Adrenal gland (tissue), 12 donors: Measurements from ENCODE around the gene NR6A1. TPM values are rescaled to one million over a fixed set of nuclear protein-coding genes. Genes with fewer than 3 reads are reported as not detected.

Experiments
- DNase-seq, 7 donors: peaks; one replicate each; pipeline ENCODE4 v3.0.0-alpha.2; 2019 to 2020
- H3K27ac ChIP-seq, 5 donors: fragments of 200-600 bp; sonication (generic) in 4 of 5; 1 replicate in 3 of 5; 2 replicates in 2 of 5; pipeline versions ENCODE4 v1.5.1 to v1.8.0; 2016 to 2020; ENCODE audit warnings: mild to moderate bottlenecking in 1 of 5
- H3K27me3 ChIP-seq: fragments of 200-600 bp; 2 replicates; pipeline ENCODE4 v1.8.0; 2021
- H3K36me3 ChIP-seq, 2 donors: fragments of 200-600 bp; replicated peaks in 1 of 2; 1 replicate in 1 of 2; 2 replicates in 1 of 2; pipeline versions ENCODE4 v1.5.1 to v1.8.0; 2018 to 2022
- H3K4me1 ChIP-seq, 2 donors: fragments of 200-600 bp; replicated peaks in 1 of 2; 1 replicate in 1 of 2; 2 replicates in 1 of 2; pipeline versions ENCODE4 v1.5.1 to v1.8.0; 2018 to 2021
- H3K4me3 ChIP-seq, 4 donors: fragments of 200-600 bp; sonication (generic) in 3 of 4; one replicate each; pipeline ENCODE4 v1.5.1; 2016 to 2018
- H3K9me3 ChIP-seq, 3 donors: fragments of 200-600 bp; sonication (generic) in 1 of 3; replicated peaks in 1 of 3; 1 replicate in 2 of 3; 2 replicates in 1 of 3; pipeline versions ENCODE4 v1.5.1 to v1.8.0; 2016 to 2021
- CTCF ChIP-seq, 6 experiments: fragments of 450-650 bp in 4 of 6; fragments of 200-600 bp in 2 of 6; sonication (generic) in 1 of 6; IDR thresholded peaks; 1 replicate in 5 of 6; 2 replicates in 1 of 6; pipeline versions ENCODE4 v1.5.1 to v1.8.0; 2016 to 2021; ENCODE audit warnings: antibody characterized with exemption in 6 of 6, mild to moderate bottlenecking in 2 of 6, moderate library complexity in 1 of 6
- POLR2A ChIP-seq, 2 donors: fragments of 450-650 bp; IDR thresholded peaks; one replicate each; pipeline ENCODE4 v1.6.1; 2017; ENCODE audit warnings: antibody characterized with exemption in 2 of 2, mild to moderate bottlenecking in 2 of 2, moderate library complexity in 1 of 2
- WGBS, 4 donors: extraction: QIAGEN DNeasy Blood & Tissue Kit in 2 of 4; methylation state at CpG; one replicate each; pipeline versions ENCODE4 v1.1.5 to v1.1.7; 2013 to 2017; 5-methylcytosine and 5-hydroxymethylcytosine counted together
- intact Hi-C, 2 donors: fragments of 100-400 bp; cut with DNase I; formaldehyde crosslinking; loops; one replicate each; pipeline versions ENCODE4 v1.14.1 to v1.15.0; 2022 to 2023
- polyA plus RNA-seq, 3 donors: library from polyadenylated mRNA; stranded (reverse); fragments of 200-250 nt in 2 of 3; fragments of 350-450 nt in 1 of 3; fragmentation: Illumina TruSeq in 1 of 3; extraction: RNeasy Lipid Tissue Mini Kit (QIAGEN cat#74804) in 1 of 3; gene quantifications; one replicate each; pipeline ENCODE4 v1.2.3, GENCODE V29; 2013 to 2014
- total RNA-seq, 9 donors: library from RNA; depleted of rRNA in 4 of 9; stranded (reverse); fragments of >200 nt in 4 of 9; fragments of 120-200 nt in 1 of 9; fragmentation: NEBNext Ultra II Directional in 1 of 9; extraction: Animal tissue kit (Norgen Biotek cat#: 25700) in 1 of 9; gene quantifications; one replicate each; pipeline versions ENCODE4 v1.1.0 to v1.2.4, GENCODE V29; 2013 to 2023
- donor health status: healthy with polysubstance abuse.
- donor health status: Bipolar disorder and iron deficiency.
- donor health status: DM: yes; HTN: yes; CAD: no.
- donor health status: DM: no; HTN: no; CAD: no.
- donor health status: DM: no; HTN: no; CAD: no.
- donor health status: DM: yes; HTN: yes; CAD: no.

The NR6A1 gene
- total and polyA plus RNA-seq, 12 donors, result 0.46 to 9.8 (median 1.5) TPM

DNA sequence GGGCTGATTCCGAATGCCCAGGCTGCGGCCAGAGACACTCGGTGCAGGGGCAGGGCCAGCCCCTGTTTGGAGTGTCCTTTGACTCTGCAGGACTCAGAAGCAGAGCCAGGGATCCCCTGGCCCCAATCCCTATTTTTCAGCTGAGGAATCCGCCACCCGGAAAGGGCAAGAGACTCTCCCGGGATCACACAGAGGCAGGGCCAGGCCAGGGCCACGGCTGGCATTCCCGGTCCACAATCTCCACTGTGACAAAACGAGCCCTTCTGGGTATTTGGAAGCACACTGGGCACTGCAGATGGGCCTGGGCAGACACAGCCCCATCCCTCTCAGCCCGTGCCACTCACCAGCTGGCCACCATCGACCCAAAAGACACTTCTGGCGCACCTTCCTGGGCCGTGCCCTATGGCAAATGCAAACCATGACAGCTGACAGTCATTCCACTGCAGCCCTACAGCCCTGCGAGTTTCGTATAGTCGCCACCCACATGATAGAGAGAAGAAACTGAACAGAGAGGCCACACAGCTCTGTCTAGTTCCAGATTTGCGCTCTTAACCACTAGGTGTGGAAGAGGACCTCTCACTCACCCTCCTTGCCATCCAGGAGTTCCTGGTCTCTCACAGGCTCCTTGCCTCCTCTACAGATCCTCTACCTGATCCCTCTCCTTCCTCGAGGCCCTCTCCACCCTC is 277.2 kb downstream of the NR6A1 start:
- H3K36me3 ChIP-seq, result no peaks in the 10 kb centered on the region
- DNase-seq, result peak in 5 of 7 donors; percentile 27 to 67 (median 60)
- H3K27ac ChIP-seq, result peak overlapping the region in 3 of 5 donors; percentile 4 to 59 (median 46)
- TF ChIP-seq CTCF (IDR thresholded peaks at IDR 0.05) (no peak), POLR2A (IDR thresholded peaks at IDR 0.05) (no peak)
- peaks cover 29 to 38% of the 10 kb centered on the region in 2 donors for H3K4me1 ChIP-seq
- 54 to 85% (median 55%) methylated on average over 6 to 18 of the region's 18 CpGs for WGBS, 4 donors
- no peaks in the 10 kb centered on the region for H3K9me3 ChIP-seq
- no peak overlapping the region for H3K4me3 ChIP-seq
- intact Hi-C loops, result no loop called here
- H3K27me3 ChIP-seq, result no peaks in the 10 kb centered on the region

DNA sequence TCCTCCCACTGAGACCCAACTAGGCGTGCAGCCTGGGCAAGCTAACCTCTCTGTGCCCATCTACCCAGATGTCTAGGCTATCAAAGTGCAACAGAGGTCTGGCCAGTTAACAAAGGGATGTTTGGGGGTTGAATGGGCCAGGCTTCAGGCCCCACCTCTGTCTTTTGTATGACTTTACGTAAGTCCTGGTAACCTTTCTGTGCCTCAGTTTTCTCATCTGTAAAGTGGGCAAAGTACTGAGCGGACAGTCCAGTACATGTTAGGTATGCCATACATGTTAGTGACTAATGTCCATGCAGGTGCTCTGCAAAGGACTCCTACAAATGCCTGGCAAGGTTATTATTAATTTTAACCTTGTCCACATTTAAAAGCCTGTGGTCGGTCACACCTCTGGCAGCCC is 277.9 kb downstream of the NR6A1 start:
- intact Hi-C loops, result no loop called here
- no peak for DNase-seq
- 79 to 88% (median 82%) methylated on average over 2 to 4 of the region's 4 CpGs for WGBS, 4 donors
- no peaks in the 10 kb centered on the region for H3K36me3 ChIP-seq
- TF ChIP-seq POLR2A (IDR thresholded peaks at IDR 0.05), result no peak
- TF ChIP-seq CTCF (IDR thresholded peaks at IDR 0.05), result no peak
- H3K27ac ChIP-seq, result peak overlapping the region in 2 of 5 donors; percentile 48 to 59
- H3K4me3 ChIP-seq, result no peak overlapping the region
- no peaks in the 10 kb centered on the region for H3K27me3 ChIP-seq
- H3K4me1 ChIP-seq, result peaks cover 34 to 42% of the 10 kb centered on the region in 2 donors
- no peaks in the 10 kb centered on the region for H3K9me3 ChIP-seq

DNA sequence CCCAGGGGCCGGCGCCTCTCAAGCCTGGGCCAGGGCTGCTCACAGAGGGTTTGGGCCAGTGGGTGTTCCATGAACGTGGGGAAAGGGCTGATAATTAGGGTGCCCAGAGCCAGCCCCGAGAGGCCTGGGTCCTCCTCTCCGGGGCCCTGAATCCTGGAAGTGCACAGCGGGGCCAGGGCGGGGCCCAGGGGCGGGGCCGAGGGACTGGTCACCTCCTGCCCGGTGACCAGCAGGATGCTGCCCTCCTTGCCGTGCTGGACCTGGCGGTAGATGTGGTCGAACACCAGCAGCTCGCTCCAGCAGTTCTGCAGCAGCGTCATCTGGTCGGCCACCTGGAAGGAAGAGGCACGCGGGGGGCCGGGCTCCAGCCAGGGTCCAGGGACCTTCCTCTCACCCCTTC is 278.3 kb downstream of the NR6A1 start:
- H3K27me3 ChIP-seq, result no peaks in the 10 kb centered on the region
- WGBS, 4 donors, result 66 to 79% (median 71%) methylated on average over 9 to 19 of the region's 19 CpGs
- DNase-seq, result peak in 2 of 7 donors; percentile 26 to 27
- H3K4me1 ChIP-seq, result peaks cover 36 to 42% of the 10 kb centered on the region in 2 donors
- H3K27ac ChIP-seq, result peak overlapping the region in 1 of 5 donors; percentile 48
- H3K4me3 ChIP-seq, result no peak overlapping the region
- intact Hi-C loops, result no loop called here
- TF ChIP-seq POLR2A (IDR thresholded peaks at IDR 0.05), result no peak
- TF ChIP-seq CTCF (IDR thresholded peaks at IDR 0.05), result no peak
- no peaks in the 10 kb centered on the region for H3K36me3 ChIP-seq
- H3K9me3 ChIP-seq, result no peaks in the 10 kb centered on the region

GRCh38 chr9:124491049-124491975 is 279.8 kb downstream of the NR6A1 start:
- Histone ChIP-seq H3K4me3 (no peak overlapping the region), H3K4me1 (peaks cover 36 to 45% of the 10 kb centered on the region in 2 donors), H3K9me3 (no peaks in the 10 kb centered on the region), H3K27me3 (no peaks in the 10 kb centered on the region), H3K27ac (peak overlapping the region in 1 of 5 donors; percentile 49), H3K36me3 (no peaks in the 10 kb centered on the region)
- intact Hi-C loops, result no loop called here
- DNase-seq, result peak in 3 of 7 donors; percentile 25 to 38 (median 32)
- TF ChIP-seq POLR2A (IDR thresholded peaks at IDR 0.05), result no peak
- WGBS, 4 donors, result 63 to 77% (median 67%) methylated on average over 9 to 32 of the region's 32 CpGs
